ENCODE data around the gene TRMT1. TPM values are rescaled to one million over a fixed set of nuclear protein-coding genes. Genes with fewer than 3 reads are reported as not detected.
A peak's percentile ranks its signal among the peaks of the same experiment; 100 is the strongest.

TRMT1 gene
- total and polyA plus RNA-seq, 2 experiments from 2014 or later, result 88.6 to 90.1 TPM

DNA sequence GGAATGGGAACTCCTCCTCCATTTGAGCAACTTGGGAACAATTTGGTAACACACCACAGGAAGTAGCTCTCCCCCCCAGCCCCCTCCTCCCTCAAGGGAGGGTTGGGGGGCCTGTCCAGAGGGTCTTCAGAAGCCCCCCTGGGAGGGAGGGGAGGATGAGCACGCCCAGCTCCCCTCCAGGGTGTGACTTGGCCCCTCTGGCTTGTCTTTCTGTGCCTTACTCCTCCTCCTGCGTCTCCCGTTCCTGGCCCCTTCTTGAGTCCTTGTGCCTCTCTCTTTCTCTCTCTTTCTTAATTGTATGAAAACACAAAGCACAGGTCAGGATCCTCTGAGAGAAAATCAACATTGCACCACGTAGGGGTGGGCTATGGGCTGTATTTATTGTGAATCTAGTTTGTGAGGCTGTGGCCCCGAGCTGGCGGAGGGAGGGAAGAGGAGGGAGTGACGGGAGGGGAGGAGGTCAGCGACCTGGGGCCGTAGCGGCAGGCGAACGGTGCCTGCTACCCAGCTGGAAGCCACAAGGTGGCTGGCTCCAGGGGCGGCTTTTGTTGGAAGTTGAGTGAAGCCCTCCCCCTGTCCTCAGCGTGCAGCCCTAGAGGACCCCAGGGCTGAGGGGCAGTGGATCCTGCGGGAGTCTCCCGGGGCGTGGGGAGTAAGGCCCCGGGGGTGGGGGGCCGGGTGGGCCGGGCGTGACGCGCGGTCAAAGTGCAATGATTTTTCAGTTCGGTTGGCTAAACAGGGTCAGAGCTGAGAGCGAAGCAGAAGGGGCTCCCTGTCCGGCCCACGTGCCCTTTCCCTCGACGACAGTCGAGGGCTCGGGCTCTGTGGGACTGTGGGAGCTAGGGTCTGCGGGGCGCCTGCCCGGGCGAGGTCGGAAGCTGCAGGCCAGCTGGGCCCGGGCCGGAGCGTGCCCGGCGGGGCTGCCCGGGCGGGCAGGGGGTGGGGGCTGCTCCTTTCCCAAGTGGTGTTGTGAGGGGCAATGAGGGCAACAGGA is 20.3 kb downstream of the TRMT1 start:
- peaks cover 86% of the 10 kb centered on the region for H3K27me3 ChIP-seq (ENCODE audit: insufficient read depth)
- H3K27me3 Mint-ChIP-seq (ENCODE audit: insufficient read depth, low read depth, poor library complexity), result peaks cover 74% of the 10 kb centered on the region
- H3K4me3 ChIP-seq, result peak overlapping the region; percentile 59
- H3K4me2 ChIP-seq, result peak overlapping the region; percentile 87
- peak overlapping the region; percentile 86 for H2AFZ ChIP-seq
- no peaks in the 10 kb centered on the region for H3K79me2 ChIP-seq (replicated peaks; ENCODE audit: insufficient read depth)
- H3K36me3 Mint-ChIP-seq (ENCODE audit: low read depth), result no peaks in the 10 kb centered on the region
- H3K9me2 ChIP-seq (ENCODE audit: insufficient read depth), result no peaks in the 10 kb centered on the region
- peak; percentile 90 for DNase-seq (ENCODE audit: low spot score)
- TF ChIP-seq NANOG (IDR thresholded peaks at IDR 0.05; ENCODE audit: borderline replicate concordance), result no peak
- TF ChIP-seq, protein P1, sequence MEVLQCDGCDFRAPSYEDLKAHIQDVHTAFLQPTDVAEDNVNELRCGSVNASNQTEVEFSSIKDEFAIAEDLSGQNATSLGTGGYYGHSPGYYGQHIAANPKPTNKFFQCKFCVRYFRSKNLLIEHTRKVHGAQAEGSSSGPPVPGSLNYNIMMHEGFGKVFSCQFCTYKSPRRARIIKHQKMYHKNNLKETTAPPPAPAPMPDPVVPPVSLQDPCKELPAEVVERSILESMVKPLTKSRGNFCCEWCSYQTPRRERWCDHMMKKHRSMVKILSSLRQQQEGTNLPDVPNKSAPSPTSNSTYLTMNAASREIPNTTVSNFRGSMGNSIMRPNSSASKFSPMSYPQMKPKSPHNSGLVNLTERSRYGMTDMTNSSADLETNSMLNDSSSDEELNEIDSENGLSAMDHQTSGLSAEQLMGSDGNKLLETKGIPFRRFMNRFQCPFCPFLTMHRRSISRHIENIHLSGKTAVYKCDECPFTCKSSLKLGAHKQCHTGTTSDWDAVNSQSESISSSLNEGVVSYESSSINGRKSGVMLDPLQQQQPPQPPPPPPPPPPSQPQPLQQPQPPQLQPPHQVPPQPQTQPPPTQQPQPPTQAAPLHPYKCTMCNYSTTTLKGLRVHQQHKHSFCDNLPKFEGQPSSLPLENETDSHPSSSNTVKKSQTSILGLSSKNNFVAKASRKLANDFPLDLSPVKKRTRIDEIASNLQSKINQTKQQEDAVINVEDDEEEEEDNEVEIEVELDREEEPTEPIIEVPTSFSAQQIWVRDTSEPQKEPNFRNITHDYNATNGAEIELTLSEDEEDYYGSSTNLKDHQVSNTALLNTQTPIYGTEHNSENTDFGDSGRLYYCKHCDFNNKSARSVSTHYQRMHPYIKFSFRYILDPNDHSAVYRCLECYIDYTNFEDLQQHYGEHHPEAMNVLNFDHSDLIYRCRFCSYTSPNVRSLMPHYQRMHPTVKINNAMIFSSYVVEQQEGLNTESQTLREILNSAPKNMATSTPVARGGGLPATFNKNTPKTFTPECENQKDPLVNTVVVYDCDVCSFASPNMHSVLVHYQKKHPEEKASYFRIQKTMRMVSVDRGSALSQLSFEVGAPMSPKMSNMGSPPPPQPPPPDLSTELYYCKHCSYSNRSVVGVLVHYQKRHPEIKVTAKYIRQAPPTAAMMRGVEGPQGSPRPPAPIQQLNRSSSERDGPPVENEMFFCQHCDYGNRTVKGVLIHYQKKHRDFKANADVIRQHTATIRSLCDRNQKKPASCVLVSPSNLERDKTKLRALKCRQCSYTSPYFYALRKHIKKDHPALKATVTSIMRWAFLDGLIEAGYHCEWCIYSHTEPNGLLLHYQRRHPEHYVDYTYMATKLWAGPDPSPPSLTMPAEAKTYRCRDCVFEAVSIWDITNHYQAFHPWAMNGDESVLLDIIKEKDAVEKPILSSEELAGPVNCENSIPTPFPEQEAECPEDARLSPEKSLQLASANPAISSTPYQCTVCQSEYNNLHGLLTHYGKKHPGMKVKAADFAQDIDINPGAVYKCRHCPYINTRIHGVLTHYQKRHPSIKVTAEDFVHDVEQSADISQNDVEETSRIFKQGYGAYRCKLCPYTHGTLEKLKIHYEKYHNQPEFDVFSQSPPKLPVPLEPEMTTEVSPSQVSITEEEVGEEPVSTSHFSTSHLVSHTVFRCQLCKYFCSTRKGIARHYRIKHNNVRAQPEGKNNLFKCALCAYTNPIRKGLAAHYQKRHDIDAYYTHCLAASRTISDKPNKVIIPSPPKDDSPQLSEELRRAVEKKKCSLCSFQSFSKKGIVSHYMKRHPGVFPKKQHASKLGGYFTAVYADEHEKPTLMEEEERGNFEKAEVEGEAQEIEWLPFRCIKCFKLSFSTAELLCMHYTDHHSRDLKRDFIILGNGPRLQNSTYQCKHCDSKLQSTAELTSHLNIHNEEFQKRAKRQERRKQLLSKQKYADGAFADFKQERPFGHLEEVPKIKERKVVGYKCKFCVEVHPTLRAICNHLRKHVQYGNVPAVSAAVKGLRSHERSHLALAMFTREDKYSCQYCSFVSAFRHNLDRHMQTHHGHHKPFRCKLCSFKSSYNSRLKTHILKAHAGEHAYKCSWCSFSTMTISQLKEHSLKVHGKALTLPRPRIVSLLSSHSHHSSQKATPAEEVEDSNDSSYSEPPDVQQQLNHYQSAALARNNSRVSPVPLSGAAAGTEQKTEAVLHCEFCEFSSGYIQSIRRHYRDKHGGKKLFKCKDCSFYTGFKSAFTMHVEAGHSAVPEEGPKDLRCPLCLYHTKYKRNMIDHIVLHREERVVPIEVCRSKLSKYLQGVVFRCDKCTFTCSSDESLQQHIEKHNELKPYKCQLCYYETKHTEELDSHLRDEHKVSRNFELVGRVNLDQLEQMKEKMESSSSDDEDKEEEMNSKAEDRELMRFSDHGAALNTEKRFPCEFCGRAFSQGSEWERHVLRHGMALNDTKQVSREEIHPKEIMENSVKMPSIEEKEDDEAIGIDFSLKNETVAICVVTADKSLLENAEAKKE (CRISPR knock-in tag; IDR thresholded peaks at IDR 0.05), result no peak
- TF ChIP-seq ZNF114 (CRISPR knock-in tag; IDR thresholded peaks at IDR 0.05), result no peak
- TF ChIP-seq, protein P2, sequence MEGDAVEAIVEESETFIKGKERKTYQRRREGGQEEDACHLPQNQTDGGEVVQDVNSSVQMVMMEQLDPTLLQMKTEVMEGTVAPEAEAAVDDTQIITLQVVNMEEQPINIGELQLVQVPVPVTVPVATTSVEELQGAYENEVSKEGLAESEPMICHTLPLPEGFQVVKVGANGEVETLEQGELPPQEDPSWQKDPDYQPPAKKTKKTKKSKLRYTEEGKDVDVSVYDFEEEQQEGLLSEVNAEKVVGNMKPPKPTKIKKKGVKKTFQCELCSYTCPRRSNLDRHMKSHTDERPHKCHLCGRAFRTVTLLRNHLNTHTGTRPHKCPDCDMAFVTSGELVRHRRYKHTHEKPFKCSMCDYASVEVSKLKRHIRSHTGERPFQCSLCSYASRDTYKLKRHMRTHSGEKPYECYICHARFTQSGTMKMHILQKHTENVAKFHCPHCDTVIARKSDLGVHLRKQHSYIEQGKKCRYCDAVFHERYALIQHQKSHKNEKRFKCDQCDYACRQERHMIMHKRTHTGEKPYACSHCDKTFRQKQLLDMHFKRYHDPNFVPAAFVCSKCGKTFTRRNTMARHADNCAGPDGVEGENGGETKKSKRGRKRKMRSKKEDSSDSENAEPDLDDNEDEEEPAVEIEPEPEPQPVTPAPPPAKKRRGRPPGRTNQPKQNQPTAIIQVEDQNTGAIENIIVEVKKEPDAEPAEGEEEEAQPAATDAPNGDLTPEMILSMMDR (conservative IDR thresholded peaks at IDR 0.05; ENCODE audit: low read depth in 2 of 2), result peak in 1 of 2 experiments; percentile 11; a peak in 1 of 4 replicates
- peaks cover 33% of the 10 kb centered on the region for H3K4me1 Mint-ChIP-seq
- ATAC-seq, result peak; percentile 25
- no peak overlapping the region for H3K27ac Mint-ChIP-seq
- H3K4me3 Mint-ChIP-seq, result peak overlapping the region; percentile 70
- H3K27ac ChIP-seq (ENCODE audit: low read depth), result peak overlapping the region; percentile 22; the same call in 1 of the 2 replicates
- H3K4me1 ChIP-seq (ENCODE audit: insufficient read depth), result peaks cover 42% of the 10 kb centered on the region
- no peaks in the 10 kb centered on the region for H3K36me3 ChIP-seq (ENCODE audit: insufficient read depth)
- no peaks in the 10 kb centered on the region for H3K9me3 Mint-ChIP-seq
- H4K20me1 ChIP-seq (replicated peaks; ENCODE audit: insufficient read depth), result peaks cover 9% of the 10 kb centered on the region; the same call in 1 of the 2 replicates
- H3F3A ChIP-seq (replicated peaks; ENCODE audit: low read depth), result peaks cover 50% of the 10 kb centered on the region

Data from GM23338 (cell line).